HUES64 (cell line): ENCODE results near the gene SSBP2.

Experiments used
- H3K27ac ChIP-seq: 2 replicates; pipeline ENCODE4 v1.7.0; 2013; ENCODE audit warnings: low read depth, low read length, inconsistent platforms
- H3K27me3 ChIP-seq: 2 replicates; pipeline ENCODE4 v1.6.1; 2013; ENCODE audit warnings: mild to moderate bottlenecking, low read length; ENCODE audit not compliant: insufficient read depth
- H3K36me3 ChIP-seq: 2 replicates; pipeline ENCODE4 v1.6.1; 2013; ENCODE audit warnings: mild to moderate bottlenecking, low read length; ENCODE audit not compliant: insufficient read depth
- H3K4me1 ChIP-seq: 2 replicates; pipeline ENCODE4 v1.6.1; 2013; ENCODE audit warnings: mild to moderate bottlenecking, low read length, moderate library complexity; ENCODE audit not compliant: insufficient read depth
- H3K4me3 ChIP-seq: 2 replicates; pipeline ENCODE4 v1.5.1; 2013; ENCODE audit warnings: mild to moderate bottlenecking, low read length, moderate library complexity
- H3K9ac ChIP-seq: 2 replicates; pipeline ENCODE4 v1.6.1; 2013; ENCODE audit warnings: mild to moderate bottlenecking, low read depth, low read length
- H3K9me3 ChIP-seq: 2 replicates; pipeline ENCODE4 v1.6.1; 2013; ENCODE audit warnings: low read depth, low read length; ENCODE audit not compliant: insufficient read depth
- WGBS: fragments of 150-250, 120-280 bp; methylation state at CpG from one replicate; pipeline ENCODE4 v1.1.7; 2013; ENCODE audit warnings: missing lambda C conversion rate; 5-methylcytosine and 5-hydroxymethylcytosine counted together

The SSBP2 gene

GRCh38 chr5:81552852-81553566, 197.9 kb downstream of the SSBP2 start:
- H3K9me3 ChIP-seq: no peaks in the 10 kb centered on the region
- peaks cover 3% of the 10 kb centered on the region; the same call in 1 of the 2 replicates for H3K36me3 ChIP-seq
- 100% methylated on average over 1 of the region's 2 CpGs for WGBS
- no peak overlapping the region for H3K27ac ChIP-seq
- H3K9ac ChIP-seq: no peak overlapping the region
- no peaks in the 10 kb centered on the region for H3K27me3 ChIP-seq
- peaks cover 6% of the 10 kb centered on the region; the same call in 1 of the 2 replicates for H3K4me1 ChIP-seq
- no peak overlapping the region for H3K4me3 ChIP-seq

DNA sequence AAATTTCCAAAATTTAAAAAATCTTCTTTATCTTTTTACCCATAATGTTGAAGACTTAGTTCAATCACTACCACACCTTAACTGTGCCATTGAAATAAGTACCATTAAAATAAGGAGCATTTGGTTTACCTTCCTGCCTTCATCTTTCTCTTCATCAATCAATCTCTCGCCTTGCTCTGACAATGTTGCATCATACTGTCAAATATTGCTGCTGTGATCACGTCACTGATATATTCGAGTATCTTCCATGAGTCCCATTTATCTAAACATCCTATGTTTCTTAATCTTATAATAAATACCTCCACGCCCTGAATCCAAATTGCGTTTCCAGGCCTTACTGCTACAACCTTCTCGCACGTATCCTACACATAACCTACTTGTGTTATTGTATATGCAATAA, 201.8 kb downstream of the SSBP2 start:
- Histone ChIP-seq H3K4me1 (peaks cover 6% of the 10 kb centered on the region; the same call in 1 of the 2 replicates), H3K4me3 (no peak overlapping the region), H3K27me3 (no peaks in the 10 kb centered on the region), H3K9ac (no peak overlapping the region), H3K9me3 (no peaks in the 10 kb centered on the region), H3K27ac (no peak overlapping the region), H3K36me3 (peaks cover 3% of the 10 kb centered on the region; the same call in 1 of the 2 replicates)
- WGBS: 95% methylated on average over 5 of the region's 7 CpGs

- H3K4me1 ChIP-seq: no peaks in the 10 kb centered on the region
- 99% methylated on average over 3 of the region's 3 CpGs for WGBS
- H3K36me3 ChIP-seq: peaks cover 3% of the 10 kb centered on the region; the same call in 1 of the 2 replicates
- H3K27me3 ChIP-seq: no peaks in the 10 kb centered on the region
- no peak overlapping the region for H3K4me3 ChIP-seq
- H3K9me3 ChIP-seq: no peaks in the 10 kb centered on the region
- H3K27ac ChIP-seq: no peak overlapping the region
- no peak overlapping the region for H3K9ac ChIP-seq
Observed at GRCh38 chr5:81547001-81547400, 203.9 kb downstream of the SSBP2 start.

DNA sequence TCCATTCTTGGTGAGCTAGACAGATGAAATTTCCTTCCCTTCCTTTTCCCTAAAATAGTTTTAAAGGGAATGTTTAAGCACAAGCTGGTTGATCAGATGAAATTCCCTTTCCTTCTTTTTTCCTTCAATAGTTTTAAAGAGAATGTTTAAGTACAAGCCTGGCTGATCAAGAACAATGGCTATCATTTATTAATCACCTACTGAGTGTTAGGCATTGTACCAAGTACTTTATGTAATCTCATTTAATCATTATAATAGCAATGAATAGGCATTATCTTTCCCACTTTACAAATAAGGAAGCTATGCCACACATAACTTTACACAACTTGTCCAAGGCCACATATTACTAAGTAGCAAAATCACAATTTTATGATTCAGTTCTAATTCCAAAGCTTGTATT, 205.0 kb downstream of the SSBP2 start:
- H3K27ac ChIP-seq: no peak overlapping the region
- no peak overlapping the region for H3K9ac ChIP-seq
- H3K27me3 ChIP-seq: no peaks in the 10 kb centered on the region
- H3K36me3 ChIP-seq: peaks cover 3% of the 10 kb centered on the region; the same call in 1 of the 2 replicates
- H3K9me3 ChIP-seq: no peaks in the 10 kb centered on the region
- H3K4me3 ChIP-seq: no peak overlapping the region
- no peaks in the 10 kb centered on the region for H3K4me1 ChIP-seq

DNA sequence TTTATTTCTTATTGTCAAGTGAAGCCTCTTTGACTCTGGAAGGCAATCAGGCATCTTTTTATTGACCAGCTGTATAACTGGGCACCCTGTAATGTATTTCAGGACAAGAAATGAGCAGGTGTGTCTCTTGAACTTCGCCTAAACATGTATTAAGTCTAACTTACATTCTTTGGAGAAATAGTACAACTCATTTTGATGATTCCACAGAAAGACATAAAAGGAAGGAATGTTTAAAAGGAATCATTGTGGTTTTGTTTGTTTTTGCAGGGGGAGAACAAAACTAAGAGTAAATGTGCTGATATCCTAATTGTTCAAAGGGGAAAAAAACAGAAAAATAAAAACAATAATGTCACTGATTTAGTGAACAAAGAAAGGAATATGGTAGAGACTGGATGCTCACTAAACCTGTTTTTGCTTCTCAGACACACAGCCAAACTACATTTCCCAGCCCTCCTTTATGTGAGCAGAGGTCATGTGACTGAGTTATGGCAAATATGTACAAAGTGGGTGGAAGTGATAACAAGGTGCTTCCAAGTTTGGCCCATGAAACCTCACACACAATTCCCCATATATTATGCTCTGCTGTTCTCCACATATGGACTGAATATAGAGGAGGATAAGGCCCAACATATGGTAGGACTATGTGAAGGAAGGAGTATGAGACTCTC, 206.4 kb downstream of the SSBP2 start:
- H3K4me1 ChIP-seq: no peaks in the 10 kb centered on the region
- H3K9me3 ChIP-seq: no peaks in the 10 kb centered on the region
- WGBS: 100% methylated on average over 1 of the region's 1 CpG
- H3K9ac ChIP-seq: no peak overlapping the region
- no peaks in the 10 kb centered on the region for H3K36me3 ChIP-seq
- H3K27me3 ChIP-seq: no peaks in the 10 kb centered on the region
- no peak overlapping the region for H3K27ac ChIP-seq
- no peak overlapping the region for H3K4me3 ChIP-seq

DNA sequence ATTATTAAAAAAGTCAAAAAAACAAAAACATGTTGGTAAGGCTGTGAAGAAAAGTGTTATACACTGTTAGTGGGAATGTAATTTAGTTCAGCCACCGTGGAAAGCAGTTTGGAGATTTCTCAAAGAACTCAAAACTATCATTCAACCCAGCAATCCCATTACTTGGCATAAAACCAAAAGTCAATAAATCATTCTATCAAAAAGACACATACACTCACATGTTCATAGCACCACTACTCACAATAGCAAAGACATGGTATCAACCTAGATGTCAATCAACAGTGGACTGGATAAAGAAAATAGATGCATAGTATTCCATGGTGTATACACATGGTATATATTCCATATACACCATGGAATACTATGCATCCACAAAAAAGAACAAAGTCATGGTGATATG, 208.7 kb downstream of the SSBP2 start:
- Histone ChIP-seq H3K27me3 (no peaks in the 10 kb centered on the region), H3K4me1 (no peaks in the 10 kb centered on the region), H3K36me3 (no peaks in the 10 kb centered on the region), H3K9ac (no peak overlapping the region), H3K4me3 (no peak overlapping the region), H3K9me3 (no peaks in the 10 kb centered on the region), H3K27ac (no peak overlapping the region)
- 88% methylated on average over 1 of the region's 1 CpG for WGBS

DNA sequence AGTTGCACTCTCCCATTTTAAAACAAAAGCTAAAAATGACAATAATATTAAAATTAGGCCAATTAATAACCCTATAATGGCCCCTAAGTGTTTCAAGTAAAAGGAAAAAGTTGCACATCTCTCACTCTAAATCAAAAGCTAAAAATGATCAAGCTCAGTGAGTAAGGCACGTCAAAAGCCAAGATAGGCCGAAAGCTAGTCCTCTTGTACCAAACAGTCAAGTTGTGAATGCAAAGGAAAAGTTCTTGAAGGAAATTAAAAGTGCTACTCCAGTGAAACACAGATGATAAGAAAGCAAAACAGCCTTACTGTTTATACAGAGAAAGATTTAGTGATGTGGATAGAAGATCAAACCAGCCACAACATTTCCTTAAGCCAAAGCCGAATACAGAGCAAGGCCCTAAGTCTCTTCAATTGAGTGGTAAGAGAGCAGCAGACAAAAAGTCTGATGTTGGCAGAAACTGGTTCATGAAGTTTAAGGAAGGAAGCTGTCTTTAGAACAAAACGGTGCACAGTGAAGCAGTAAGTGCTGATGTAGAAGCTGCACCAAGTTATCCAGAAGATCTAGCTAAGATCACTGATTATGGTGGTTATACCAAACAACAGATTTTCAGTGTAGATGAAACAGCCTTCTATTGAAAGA, 212.9 kb downstream of the SSBP2 start:
- Histone ChIP-seq H3K4me1 (no peaks in the 10 kb centered on the region), H3K27ac (no peak overlapping the region), H3K36me3 (no peaks in the 10 kb centered on the region), H3K27me3 (no peaks in the 10 kb centered on the region), H3K4me3 (no peak overlapping the region), H3K9ac (no peak overlapping the region), H3K9me3 (no peaks in the 10 kb centered on the region)
- WGBS: 97% methylated on average over 4 of the region's 4 CpGs

- Histone ChIP-seq H3K9me3 (no peaks in the 10 kb centered on the region), H3K9ac (no peak overlapping the region), H3K36me3 (no peaks in the 10 kb centered on the region), H3K27me3 (no peaks in the 10 kb centered on the region), H3K4me3 (no peak overlapping the region), H3K27ac (no peak overlapping the region), H3K4me1 (no peaks in the 10 kb centered on the region)
- 100% methylated on average over 1 of the region's 1 CpG for WGBS
Observed at GRCh38 chr5:81534441-81534840, 216.5 kb downstream of the SSBP2 start.

DNA sequence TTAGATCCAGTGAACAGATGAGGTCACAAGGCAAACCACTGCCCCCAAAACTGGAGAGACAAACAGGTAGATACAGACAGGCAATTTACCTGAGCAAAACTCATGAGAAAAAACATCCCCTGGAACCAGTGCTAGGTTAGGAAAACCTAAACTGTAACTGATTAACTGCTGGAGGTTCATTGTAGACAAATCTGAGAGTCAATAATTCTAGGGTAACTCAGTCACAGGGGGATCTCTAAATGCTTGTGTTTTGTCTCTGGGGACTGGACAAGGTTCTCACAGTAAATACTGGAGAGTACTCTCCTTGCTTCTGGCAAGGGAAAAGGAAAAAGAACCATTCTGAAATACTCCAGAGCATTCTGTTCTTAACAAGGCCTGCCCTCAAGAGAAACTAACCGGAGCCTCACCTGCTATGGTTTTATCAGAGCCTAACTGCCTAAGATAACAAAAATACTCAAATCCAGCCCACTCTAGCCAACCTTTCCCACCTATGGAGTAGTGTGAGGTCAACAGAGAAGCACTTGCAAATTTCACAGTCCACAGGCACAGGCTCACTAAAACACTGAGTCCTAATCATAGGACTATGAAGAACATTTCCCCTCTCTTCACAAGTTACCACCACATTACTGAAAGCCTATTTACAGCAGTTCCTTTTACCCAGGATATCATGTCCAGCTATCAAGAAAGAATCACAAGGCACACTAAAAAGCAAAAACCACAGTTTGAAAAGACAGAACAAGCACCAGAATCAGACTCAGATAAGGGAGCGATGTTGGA, 217.1 kb downstream of the SSBP2 start:
- H3K9ac ChIP-seq: no peak overlapping the region
- H3K36me3 ChIP-seq: no peaks in the 10 kb centered on the region
- no peaks in the 10 kb centered on the region for H3K4me1 ChIP-seq
- no peaks in the 10 kb centered on the region for H3K9me3 ChIP-seq
- H3K27me3 ChIP-seq: no peaks in the 10 kb centered on the region
- 72% methylated on average over 2 of the region's 2 CpGs for WGBS
- H3K4me3 ChIP-seq: no peak overlapping the region
- H3K27ac ChIP-seq: no peak overlapping the region

DNA sequence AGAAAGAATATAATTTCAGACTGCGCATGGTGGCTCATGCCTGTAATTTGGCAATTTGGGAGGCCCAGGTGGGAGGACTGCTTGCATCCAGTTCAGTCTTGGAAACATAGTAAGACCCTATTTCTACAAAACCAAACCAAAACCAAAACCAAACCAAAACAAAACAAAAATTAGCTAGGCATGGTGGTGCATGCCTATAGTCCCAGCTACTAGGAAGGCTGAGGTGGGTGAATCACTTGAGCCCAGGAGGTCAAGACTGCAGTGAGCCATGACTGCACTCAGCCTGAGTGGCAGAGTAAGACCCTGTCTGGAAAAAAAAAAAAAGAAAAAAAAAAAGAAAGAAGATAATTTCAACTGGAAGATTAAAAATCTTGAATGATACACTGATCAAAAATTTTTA, 220.0 kb downstream of the SSBP2 start:
- no peaks in the 10 kb centered on the region for H3K4me1 ChIP-seq
- no peak overlapping the region for H3K9ac ChIP-seq
- 93% methylated on average over 1 of the region's 1 CpG for WGBS
- H3K9me3 ChIP-seq: no peaks in the 10 kb centered on the region
- no peaks in the 10 kb centered on the region for H3K36me3 ChIP-seq
- no peaks in the 10 kb centered on the region for H3K27me3 ChIP-seq
- H3K4me3 ChIP-seq: no peak overlapping the region
- H3K27ac ChIP-seq: no peak overlapping the region

GRCh38 chr5:81525690-81526089, 225.2 kb downstream of the SSBP2 start:
- no peaks in the 10 kb centered on the region for H3K36me3 ChIP-seq
- no peak overlapping the region for H3K27ac ChIP-seq
- peaks cover 21% of the 10 kb centered on the region; the same call in 1 of the 2 replicates for H3K4me1 ChIP-seq
- no peaks in the 10 kb centered on the region for H3K9me3 ChIP-seq
- WGBS: 70% methylated on average over 2 of the region's 2 CpGs
- H3K4me3 ChIP-seq: no peak overlapping the region
- no peak overlapping the region for H3K9ac ChIP-seq
- H3K27me3 ChIP-seq: no peaks in the 10 kb centered on the region
